GM19099 (cell line): Measurements from ENCODE around the gene SPPL2B.

Experiments
- POLR2A ChIP-seq: IDR thresholded peaks from 3 replicates; pipeline ENCODE4 v1.6.1; 2011; ENCODE audit warnings: low read depth; ENCODE audit not compliant: insufficient read length; ENCODE audit errors: extremely low read depth

The SPPL2B gene

DNA sequence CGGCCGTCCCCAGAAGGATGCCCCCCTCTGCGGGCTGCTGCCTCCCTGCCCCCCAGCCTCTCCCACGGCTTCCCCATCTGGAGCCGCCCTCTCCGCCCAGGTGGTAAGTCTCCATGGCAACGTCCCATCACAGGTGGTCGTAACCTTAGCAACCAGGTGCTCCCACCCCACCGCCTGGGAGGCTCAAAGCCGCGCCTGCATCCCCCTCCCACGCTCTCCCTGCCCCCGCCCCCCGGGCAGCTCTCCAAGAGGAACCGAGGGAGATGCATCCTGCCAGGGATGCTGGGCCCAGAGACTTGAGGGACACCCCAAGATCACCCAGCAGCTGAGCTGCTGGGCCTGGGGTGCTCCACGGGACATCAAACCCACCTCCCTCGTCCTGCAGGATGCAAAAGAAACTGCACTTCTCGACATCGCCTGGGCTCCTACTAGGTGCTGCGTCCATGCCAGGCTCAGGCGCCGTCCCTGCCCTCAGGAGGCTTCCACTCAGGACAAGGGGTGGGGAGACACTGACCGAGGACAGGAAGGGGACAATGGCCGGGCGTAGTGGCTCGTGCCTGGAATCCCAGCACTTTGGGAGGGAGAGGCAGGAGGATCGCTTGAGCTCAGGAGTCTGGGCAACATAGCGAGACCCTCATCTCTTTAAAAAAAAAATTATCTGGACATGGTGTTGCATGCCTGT is 15.5 kb upstream of the SPPL2B start:
- TF ChIP-seq POLR2A: no peak

DNA sequence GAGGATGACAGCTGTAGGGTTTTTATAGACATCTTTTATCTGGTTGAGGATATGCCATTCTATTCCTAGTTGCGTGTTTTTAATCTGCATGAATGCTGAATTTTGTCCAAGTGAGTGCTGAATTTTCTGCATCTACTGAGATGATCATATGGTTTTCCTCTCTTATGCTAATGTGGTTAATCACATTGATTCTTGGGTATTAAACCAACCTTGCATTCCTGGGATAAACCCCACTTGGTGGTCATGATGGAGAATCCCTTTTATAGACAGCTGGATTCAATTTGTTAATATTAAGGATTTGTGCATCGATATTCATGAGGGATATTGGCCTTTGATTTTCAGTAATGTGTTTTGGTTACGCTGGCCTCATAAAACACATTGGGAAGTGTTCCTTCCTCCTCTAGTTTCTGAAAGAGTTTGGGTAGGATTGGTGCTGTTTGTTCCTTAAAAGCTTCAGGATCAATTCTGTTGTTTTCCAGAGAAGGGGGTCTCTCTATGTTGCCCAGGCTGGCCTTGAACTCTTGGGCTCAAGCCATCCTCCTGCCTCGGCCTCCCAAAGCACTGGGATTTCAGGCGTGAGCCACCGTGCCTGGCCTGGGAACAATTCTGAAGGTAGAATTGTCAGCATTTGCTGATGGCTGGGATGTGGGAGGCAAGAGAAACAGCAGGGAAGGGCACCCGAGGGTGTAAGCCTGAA is 13.2 kb upstream of the SPPL2B start:
- TF ChIP-seq POLR2A: no peak

GRCh38 chr19:2315818-2316353 is 12.6 kb upstream of the SPPL2B start:
- TF ChIP-seq POLR2A: no peak

- TF ChIP-seq POLR2A: no peak
Measured at GRCh38 chr19:2317300-2317699, 11.2 kb upstream of the SPPL2B start.

DNA sequence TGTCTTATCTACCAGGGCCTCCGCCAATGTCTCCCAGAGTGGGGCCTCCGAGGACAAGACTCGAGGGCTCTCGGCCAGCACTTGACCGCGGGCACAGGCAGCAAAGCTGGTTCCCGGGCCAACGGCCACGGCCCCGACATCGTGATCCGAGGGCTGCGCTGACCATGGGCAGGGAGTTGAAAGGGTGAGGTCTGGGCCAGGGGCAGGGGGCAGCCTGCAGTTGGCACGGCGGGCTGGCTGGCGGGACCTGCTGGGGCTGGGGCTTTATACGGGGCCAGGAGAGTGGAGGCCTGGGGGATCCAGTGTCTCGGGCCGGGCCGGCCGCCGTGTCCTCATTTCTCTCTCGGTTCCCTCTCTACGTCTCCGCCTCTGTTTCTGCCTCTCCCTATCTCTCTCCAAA is 10.7 kb upstream of the SPPL2B start:
- no peak for TF ChIP-seq POLR2A

- no peak for TF ChIP-seq POLR2A
Measured at GRCh38 chr19:2318923-2319322, 9.6 kb upstream of the SPPL2B start.

DNA sequence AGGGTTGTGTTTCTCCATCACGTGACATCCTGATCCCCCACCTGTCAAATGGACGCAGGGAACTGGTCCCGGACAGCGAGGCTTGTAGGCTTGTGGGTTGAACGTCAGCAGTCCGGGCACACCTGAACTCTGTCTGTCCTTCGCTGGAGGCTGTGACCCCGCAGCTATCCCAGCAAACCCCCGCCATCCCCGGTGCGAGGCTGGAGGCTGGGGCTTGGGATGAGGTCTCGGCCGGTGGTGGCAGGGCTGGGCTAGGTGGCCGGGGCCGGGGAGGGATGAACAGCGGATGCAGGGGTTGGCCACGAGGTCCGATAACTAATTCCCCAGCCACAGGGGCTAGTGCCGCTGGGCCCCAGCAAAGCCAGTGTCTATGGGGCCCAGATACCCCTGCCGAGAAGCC is 8.9 kb upstream of the SPPL2B start:
- no peak for TF ChIP-seq POLR2A

DNA sequence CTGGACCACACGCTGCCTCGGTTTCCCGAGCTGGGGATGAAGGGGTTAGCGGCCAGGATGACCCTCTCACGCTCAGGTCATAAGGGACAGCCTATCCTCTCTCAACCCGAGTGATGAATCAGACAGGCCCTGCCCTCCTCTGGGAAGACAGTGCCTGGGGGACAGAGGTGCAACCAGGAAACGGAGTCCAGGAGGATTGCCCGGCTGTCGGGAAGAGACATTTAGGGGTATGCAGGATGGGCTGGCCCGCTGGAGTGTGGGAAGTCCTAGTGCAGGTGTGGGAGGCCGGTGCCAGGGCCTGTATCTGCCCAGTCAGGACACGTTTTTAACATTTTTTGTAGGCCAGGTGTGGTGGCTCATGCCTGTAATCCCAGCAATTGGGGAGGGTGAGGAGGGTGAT is 8.4 kb upstream of the SPPL2B start:
- no peak for TF ChIP-seq POLR2A

- no peak for TF ChIP-seq POLR2A
Measured at GRCh38 chr19:2320939-2321338, 7.5 kb upstream of the SPPL2B start.

GRCh38 chr19:2321565-2322283 is 6.8 kb upstream of the SPPL2B start:
- TF ChIP-seq POLR2A: no peak

GRCh38 chr19:2323707-2324106 is 4.8 kb upstream of the SPPL2B start:
- no peak for TF ChIP-seq POLR2A

GRCh38 chr19:2324220-2324948 is 4.1 kb upstream of the SPPL2B start:
- TF ChIP-seq POLR2A: no peak

GRCh38 chr19:2325281-2326046 is 3.0 kb upstream of the SPPL2B start:
- TF ChIP-seq POLR2A: no peak

GRCh38 chr19:2326699-2327360 is 1.7 kb upstream of the SPPL2B start:
- TF ChIP-seq POLR2A: no peak
